Suppressor macrophage treated with lipopolysaccharide for 4 hours (primary cell): ENCODE measurements around the gene NDUFB7.
A peak's percentile ranks its signal among the peaks of the same experiment; 100 is the strongest.
"Not testable (repeated sequence)": the region's sequence is repeated elsewhere in the genome, so short reads cannot be mapped to it uniquely, and the experiment has no call there.

Source experiments
- DNase-seq: peaks from one replicate; pipeline ENCODE4 v3.0.0-alpha.2; 2020

The NDUFB7 gene

DNA sequence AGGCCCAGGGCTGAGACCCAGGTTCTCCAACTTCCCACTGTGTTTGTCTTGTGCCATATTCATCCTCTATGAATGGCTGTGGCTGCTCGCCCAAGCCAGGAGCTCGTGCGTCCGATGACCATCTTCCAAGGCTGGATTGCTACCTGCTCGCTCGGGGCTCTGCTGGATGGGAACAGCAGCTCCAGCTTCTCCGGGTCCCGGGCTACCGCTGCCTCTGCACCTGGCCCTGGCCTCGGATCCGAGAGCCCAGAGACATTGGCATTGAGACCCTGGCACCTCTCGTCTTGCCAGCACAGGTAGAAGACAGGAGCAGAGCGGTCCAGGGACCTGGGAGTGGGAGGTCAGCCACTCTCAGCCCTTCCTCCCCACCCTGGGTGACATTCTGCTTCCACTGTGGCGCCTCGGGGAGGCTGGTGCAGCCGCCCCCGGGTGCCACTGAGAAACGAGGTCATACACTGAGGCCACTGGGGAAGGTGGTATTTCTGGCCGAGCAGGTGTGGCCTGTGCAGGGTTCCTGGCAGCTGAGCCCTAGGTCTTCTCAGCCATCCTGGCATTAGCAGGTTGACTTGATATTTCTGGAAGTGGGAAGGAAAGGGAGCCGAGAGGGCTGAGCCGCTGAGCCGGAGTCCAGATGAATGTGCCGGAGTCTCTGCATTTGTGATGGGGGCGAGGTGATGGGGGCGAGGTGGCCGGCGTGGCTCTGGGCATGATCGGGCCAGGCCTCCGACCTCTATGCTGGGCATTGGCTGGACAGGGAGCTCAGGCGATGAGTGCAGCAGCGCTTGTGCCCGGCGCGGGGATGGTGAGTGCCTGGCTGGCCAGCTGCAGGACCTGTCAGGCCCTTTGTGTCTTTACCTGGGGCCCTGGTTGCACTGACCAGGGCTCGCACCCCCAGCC, 18.6 kb downstream of the NDUFB7 start:
- no peak for DNase-seq

DNA sequence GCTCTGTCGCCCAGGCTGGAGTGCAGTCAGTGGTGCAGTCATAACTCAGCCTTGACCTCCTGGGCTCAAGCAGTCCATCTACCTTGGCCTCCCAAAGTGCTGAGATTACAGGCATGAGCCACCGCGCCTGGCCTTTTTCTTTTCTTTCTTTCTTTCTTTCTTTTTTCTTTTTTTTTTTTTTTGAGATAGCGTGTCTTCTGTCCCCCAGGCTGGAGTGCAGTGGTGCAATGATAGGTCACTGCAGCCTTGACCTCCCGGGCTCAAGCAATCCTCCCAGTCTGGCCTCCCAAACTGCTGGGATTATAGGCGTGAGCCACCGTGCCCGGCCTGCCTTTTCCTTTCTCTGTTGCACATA, 19.9 kb downstream of the NDUFB7 start:
- not testable (repeated sequence) for DNase-seq

DNA sequence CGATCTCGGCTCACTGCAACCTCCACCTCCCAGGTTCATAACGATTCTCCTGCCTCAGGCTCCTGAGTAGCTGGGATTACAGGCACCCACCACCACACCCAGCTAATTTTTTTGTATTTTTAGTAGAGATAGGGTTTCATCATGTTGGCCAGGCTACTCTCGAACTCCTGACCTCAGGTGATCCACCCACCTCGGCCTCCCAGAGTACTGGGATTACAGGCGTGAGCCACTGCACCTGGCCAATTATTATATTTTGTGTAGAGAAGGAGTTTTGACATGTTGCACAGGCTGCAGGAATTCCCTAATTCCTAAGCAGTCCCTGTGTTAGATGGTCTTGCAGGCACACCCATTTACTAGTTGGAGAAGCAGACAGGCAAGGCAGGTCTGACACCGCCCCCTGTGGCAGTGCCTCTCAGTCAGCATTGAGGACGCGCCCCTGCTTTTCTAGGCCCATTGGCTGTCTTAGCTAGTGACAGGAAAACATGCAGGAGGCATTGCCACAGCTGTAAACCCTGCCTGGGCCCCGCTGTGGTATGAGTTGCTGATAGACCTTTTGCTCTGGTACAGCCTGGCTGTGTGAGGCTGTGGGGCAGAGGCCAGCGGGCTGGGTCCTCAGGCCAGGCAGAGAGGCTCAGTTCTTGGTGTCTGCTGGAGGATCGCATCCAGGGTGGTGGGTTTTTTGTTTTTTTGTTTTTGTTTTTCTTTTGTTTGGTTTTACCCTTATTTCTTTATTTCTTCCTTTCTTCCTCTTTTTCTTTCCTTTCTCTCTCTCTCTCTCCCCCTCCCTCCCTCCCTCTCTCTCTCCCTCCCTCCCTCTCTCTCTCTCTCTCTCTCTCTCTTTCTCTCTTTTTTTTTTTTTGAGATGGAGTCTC, 20.5 kb downstream of the NDUFB7 start:
- DNase-seq: peak; percentile 58

DNA sequence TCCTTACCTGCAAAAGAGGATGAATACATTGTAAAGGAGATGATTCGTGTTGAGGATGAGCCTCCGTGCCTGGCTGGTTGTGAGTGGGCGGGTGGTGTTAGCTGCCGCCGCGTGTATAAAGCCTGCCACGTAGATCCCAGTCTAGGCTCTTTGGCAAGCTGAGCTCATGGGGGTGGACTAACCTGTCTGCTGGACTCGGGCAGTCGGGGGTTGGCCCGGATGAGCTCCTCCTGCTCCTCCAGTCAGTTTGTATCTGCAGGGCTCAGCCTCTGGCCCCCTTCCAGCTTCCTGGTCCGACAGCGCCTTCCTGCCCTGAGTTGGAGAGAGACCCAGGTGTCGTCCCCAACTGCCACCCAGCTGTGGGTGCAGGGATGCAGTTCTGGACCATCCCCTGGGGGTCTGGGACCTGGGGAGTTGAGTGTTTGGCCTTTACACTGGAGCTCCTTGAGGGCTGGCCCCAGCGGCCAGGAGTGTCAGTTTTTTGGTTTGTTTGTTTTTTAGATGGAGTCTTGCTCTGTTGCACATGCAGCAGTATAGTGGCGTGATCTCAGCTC, 21.6 kb downstream of the NDUFB7 start:
- DNase-seq: no peak

DNA sequence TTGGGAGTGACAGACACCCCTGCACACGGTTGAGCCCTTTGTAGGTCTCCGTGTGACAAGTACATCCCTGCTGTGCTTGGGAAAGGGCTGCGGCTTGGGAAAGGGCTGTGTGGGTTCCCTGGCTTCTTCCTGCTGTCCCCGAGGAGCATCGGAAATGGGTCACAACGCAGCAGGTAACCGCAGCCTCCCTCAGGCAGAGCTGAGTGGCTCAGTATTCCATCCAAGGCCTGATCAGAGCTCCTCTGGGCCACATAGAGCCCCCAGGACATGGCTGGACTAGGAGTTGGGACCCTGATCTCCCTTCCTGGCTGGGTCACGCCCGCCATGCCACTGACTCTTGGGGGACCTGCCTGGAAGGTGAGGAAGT, 26.2 kb downstream of the NDUFB7 start:
- no peak for DNase-seq

DNA sequence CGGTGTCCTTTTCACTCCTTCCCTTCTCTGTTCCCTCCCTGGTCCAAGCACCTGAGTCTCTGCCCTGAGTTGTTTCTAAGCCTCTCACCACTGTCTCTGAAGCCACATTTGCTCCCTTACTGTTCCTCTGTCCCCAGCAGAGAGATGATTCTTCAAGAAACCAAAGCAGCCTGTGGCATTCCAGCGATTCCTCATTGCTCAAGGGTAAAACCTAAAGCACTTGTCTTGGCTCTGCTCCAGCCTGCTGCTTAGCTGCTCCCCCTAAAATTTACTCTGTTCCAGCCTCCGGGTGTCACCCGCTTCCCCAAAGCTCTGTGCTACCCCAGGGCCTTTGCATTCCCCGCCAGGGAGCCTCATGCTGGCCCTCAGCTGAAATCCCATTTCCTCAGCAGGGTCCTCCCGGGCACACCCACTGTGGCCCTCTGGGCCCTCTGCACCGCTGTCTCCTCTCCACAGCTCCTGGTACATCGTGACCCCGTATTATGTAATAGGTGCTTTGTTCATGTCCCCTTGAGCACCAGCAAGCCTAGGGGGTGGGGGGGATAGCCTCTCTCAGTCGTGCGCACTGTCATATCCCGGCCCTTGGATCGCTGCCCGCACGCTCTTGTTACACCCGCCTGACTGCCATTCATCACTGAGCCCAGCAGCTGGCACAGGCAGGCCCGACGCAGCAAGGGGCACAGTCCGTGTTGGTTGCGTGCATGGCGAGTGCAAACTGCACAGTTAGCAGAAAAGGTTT, 26.7 kb downstream of the NDUFB7 start:
- DNase-seq: no peak

DNA sequence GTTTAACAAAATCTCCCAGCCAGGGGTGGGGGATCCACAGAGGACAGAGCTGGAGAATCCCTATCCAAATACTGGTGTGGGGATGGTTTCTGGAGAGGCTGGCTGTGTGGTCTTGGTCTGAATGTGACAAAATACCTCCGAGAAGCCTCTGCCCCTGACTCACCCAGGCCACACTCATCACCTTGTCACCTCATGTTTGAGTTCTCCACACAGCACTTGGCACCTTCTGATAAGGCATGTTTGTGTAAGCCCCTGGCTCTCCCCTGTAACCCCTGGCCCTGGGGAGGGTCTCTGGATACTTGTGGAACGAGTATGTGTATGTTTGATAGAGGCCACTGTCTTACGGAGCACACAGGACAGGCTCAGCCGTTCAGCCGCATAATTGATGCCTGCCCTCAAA, 27.8 kb downstream of the NDUFB7 start:
- DNase-seq: no peak

DNA sequence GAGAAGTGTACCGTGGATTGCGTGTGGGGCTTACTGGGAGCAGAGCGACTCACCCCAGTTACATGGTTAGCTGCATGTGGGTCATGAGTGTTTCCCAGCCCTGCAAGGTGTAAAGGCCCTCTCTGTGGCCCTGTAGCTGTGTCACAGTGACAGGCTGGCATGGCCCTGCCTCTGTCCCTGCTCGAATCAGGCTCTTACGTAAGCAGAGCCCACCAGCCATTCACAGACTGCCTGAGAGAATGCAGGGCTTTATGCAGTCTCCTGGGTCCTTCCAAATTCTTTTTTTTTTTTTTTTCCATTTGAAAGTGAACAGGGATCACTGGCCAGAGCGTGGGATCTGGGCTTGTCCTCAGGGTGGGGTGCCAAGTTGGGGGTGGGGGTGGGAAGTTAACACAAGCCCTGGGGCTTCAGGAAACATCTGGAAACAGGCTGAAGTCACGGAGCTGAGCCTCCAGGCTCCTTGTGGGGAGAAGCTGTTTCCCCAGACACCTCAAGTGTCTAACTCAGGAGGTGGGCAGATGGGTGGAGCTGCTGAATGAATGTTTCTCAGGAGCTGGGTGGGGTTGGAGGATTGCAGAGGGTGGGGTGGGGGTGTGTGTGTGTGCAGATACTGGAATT, 29.0 kb downstream of the NDUFB7 start:
- DNase-seq: peak; percentile 55

DNA sequence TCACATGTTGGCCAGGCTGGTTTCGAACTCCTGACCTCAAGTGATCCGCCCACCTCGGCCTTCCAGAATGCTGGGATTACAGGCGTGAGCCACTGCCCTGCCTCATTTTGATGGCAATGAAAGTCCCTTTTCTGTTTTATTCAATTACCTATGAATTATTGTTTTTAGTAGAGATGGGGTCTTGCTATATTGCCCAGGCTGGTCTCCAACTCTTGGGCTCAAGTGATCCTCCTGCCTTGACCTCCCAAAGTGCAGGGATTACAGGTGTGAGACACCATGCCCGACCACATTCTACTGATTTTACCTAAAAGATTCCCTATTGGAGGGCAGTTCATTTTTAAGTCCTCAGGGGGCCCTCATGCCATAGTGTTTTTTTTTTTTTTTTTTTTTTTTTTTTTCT, 29.9 kb downstream of the NDUFB7 start:
- DNase-seq: not testable (repeated sequence)

DNA sequence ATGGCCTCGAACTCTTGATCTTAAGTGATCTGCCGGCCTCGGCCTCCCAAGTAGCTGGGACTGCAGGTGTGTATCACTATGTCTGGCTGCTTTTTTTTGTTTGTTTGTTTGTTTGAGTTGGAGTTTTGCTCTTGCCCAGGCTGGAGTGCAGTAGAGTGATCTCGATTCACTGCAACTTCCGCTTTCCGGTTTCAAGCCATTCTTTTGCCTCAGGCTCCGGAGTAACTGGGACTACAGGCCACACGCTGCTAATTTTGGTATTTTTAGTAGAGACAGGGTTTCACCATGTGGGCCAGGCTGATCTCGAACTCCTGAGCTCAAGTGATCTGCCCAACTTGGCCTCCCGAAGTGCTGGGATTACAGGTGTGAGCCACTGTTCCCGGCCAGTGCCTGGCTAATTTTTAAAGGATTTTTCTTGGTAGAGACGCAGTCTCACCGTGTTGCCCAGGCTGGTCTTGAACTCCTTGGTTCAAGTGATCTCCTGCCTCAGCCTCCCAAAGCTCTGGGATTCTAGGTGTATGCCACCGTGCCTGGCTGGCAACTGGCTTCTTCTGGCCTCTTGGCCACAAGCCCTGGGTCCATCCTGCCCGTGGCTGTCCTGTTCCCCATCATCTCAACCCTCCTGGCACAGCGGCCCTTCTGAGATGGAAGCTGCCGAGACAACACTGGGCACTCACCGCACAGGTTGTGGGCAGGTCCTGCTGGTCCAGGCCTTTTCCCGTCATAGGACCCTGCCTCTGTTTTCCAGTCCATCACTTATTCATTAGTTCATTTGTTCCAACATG, 30.9 kb downstream of the NDUFB7 start:
- DNase-seq: no peak

DNA sequence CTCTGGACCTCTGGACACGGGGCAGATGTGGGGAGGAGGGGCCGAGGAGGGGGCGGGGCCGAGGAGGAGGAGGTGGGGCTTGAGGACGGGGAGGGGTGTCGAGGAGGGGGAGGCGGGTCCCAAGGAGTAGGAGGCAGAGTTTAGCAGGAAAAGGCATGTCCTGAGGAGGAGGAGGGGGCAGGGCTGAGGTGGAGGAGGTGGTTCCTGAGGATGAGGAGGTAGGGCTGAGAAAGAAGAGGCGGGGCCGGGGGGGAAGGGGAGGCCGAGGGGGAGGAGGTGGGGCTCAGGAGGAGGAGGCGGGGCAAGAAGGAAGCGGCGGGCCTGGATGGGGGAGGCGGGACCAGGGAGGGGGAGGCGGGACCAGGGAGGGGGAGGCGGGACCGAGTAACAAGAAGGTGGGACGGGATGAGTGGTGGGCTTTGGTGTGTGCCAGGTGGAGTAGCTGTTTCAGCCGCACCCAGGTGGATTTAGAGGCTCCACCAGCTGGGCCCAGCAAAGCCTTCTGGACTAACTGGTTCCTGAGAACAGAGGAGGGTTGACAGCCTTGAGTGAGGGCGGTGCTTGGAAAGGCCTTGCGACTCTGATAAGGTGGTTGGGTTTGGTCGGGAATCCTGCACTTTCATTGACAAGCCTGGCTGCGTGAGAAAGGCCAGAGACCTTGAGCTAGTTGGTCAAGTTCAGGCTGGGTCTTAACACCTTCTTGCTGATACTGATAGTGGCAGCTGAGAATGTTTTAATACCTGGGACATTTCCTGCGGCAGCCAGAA, 34.8 kb downstream of the NDUFB7 start:
- DNase-seq: no peak

DNA sequence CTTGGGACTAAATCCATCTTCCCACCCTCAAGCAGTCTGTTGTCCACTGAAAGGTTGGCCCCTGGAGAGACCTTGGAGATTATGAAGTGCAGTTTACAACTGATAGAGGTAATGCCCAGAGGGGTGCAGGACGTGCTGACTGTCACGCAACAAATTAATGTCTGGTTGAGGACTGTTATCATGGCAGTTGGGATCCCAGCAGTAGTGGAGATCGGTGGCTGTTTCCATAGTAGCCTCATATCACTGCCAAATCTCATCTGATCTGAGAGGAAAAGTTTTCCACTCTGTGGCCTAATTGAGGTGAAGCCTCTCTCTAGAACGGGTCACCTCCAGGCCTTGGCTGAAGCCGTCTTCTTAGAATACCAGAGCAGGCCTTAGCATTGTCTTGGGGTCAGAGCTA, 38.4 kb downstream of the NDUFB7 start:
- DNase-seq: no peak

DNA sequence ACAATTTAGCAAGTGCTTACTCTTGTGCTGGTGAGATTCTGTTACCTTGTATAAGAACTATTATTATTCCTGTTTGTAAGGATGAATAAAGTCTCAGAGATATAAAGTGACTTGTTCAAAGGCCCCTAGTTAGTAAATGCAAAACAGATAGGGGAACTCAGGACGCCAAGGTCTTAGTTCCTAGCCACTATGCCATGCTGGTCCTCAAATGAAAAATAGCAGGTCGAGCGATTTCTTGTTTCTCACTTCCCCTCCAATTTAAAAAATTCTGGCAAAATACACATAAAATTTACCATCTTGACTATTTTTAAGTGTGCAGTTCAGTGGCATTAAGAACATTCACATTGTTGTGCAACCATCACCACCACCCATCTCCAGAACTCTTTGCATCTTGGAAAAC, 41.4 kb downstream of the NDUFB7 start:
- DNase-seq: peak; percentile 37

DNA sequence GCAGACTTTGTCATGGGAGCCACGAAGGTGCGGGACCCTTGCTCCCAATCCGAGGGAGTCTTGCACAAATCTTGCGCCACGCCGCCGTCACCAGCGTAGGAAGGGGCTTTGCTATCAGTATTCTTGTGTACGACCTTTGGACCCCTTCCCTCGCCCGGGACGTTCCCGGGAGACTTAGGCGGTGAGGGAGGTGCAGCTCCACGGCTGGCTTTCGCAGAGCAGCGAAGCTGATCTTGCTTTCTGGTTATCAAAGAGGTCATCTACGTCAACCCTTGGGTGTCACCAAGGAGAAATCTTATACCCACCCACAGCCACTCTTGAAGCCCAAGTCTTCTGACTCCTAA, 41.9 kb downstream of the NDUFB7 start:
- DNase-seq: peak; percentile 54

DNA sequence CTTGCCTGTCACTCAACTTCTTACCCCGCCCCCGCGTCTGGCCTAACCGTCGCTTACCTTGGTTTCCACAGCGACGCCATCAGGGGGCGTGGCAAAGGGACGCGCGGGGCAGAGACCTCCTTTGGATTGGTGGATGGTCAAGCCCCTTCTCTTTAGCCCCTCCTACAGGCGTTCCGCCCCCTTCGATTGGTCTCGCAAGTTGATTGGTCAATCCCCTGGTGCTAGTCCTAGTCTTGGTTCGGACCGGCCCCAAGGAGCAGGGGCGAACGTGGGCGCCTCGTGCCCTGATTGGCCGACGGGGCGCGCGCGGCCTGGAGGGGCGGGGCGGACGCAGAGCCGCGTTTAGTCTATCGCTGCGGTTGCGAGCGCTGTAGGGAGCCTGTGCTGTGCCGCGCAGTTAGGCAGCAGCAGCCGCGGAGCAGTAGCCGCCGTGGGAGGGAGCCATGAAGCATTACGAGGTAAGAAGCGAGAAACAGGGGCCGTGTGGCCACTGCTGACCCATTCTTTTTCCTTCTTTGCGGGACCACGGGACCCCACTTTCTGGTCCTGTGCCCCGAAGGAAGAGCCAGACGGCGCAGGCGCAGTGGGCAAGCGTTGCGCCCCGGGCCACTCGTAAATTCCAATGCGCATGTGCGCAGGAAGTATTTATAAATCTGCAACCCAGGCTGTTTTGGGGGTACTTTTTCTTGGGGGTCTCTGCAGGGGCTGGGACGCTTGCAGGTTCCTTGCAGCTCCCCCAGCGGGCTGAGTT, 42.4 kb downstream of the NDUFB7 start, which contains the start of gene TECR:
TSS of gene TECR (plus strand) at position 341 of the 751 bp plus-strand sequence. CDS start at position 444, 103 bp downstream.
- DNase-seq: peak; percentile 100

DNA sequence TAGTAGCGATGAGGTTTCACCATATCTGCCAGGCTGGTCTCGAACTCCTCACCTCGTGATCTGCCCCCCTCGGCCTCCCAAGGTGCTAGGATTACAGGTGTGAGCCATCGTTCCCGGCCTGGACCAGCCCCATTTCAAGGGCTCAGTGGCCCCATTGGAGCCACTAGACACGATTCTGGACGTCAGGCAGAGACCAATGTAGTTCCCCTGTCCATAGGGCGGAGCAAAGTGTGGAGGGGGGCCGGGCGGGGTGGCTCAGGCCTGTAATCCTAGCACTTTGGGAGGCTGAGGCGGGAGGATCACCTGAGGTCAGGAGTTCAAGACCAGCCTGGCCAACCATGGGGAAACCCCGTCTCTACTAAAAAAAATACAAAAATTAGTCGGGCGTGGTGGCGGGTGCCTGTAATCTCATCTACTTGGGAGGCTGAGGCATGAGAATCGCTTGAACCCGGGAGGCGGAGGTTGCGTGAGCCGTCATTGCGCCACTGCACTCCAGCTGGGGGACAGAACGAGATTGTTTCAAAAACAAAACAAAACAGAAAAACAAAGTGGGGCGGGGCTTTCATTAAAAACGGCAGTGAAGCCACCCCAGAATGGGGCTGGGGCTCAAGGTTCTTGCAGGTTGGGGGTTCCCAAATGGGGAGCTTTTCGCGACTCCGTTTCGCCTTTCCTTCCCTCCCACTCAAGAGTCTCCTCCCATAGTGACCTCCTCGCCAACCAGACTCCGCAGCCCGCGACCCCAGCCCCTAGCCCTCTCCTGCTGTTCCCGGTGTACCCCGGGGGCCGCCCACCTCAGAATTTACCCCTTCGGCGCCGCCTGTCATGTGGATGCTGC, 43.2 kb downstream of the NDUFB7 start:
- DNase-seq: peak; percentile 33

DNA sequence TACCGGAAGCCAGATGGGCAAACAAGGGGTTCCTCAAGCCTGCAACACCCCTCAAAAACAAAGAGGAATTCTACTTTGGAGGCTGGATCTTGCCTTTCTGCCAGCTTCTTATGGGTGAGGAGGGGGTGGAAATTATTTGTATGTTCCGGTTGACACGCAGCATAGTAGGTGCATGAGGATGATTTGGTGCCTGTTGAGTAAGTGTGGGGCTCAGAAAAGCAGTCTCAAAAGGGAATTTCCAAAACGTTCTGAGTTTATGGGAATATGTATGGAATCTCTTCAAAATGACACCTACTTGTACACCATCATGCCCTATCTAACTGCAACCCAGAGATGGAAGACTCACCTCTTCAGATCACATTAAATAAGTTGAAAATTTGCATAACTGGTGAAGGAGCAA, 45.4 kb downstream of the NDUFB7 start:
- no peak for DNase-seq

DNA sequence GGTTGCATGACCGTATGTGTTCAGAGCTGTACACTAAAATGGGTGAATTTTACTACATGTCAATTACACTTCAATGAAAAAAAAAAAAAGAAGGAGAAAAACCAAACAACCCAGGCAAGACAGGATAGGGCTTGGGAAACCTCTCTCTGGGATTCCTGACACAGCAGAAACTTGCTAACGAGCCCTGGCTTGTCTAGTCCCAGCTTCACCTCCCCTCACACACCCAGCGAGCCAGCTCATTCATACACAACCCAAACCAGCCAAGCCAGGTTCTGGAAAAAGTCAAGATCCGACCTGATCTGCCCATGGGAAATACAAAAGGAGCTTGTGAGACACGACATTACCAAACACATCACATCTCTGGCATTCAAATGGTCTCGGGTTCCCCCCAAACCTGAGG, 46.1 kb downstream of the NDUFB7 start:
- DNase-seq: no peak

DNA sequence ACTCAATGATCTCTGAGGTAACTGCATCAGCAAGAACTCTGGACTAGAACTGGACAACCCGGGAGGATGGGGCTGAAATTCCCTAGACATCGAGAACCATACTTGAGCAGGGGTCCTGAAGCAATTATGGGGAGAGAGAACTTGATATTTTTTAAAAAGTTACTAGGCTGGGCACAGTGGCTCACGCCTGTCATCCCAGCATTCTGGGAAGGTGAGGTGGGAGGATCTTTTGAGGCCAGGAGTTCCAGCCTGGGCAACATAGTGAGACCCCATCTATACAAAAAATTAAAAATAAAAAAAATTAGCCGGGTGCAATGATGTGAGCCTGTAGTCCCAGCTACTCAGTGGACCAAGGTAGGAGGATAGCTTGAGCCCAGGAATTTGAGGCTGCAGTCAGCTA, 51.3 kb downstream of the NDUFB7 start:
- no peak for DNase-seq
